Dedifferentiated amniotic fluid mesenchymal stem cell (primary cell): ENCODE results near the gene TTYH3.
"Not testable (repeated sequence)": the region's sequence is repeated elsewhere in the genome, so short reads cannot be mapped to it uniquely, and the experiment has no call there.

ENCODE experiments used
- DNase-seq: peaks from one replicate; pipeline ENCODE4 v3.0.0-alpha.2; 2016; ENCODE audit errors: extremely low spot score

TTYH3 gene, protein sequence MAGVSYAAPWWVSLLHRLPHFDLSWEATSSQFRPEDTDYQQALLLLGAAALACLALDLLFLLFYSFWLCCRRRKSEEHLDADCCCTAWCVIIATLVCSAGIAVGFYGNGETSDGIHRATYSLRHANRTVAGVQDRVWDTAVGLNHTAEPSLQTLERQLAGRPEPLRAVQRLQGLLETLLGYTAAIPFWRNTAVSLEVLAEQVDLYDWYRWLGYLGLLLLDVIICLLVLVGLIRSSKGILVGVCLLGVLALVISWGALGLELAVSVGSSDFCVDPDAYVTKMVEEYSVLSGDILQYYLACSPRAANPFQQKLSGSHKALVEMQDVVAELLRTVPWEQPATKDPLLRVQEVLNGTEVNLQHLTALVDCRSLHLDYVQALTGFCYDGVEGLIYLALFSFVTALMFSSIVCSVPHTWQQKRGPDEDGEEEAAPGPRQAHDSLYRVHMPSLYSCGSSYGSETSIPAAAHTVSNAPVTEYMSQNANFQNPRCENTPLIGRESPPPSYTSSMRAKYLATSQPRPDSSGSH

DNA sequence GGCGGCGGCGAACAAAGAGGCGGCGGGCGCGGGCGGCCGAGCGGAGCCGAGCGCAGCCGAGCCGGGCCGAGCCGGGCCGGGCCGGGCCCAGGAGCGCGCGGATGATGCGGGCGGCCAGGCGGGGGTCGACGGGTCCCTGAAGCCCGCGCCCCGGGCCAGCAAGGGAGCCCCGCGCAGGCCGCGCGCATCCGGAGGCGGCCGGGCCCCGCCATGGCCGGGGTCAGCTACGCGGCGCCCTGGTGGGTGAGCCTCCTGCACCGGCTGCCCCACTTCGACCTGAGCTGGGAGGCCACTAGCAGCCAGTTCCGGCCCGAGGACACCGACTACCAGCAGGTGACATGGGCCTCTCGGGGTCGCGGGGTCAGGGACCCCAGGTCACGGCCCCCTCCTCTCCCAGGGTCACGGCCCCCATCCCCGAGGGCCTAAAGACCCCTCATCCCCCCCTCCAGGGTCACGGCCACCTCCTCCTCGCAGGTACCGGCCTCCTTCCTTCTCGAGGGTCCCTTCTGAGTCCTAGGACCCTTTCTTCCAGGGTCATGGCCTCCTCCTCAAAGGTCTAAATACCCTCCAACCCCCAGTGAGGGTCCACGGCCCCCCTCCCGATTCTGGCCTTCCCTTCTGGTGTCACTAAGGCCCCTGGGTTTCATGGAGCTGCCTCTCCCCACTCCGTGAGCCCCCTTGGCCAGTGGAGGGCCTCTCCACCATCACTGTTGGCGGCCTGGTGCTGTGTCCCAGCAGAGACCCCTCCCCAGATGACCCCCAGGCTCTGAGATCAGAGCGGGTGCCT lies at the start of gene TTYH3:
TSS of gene TTYH3 (plus strand) at position 41 of the 787 bp plus-strand sequence. CDS start at position 211, 170 bp downstream.
- no peak for DNase-seq

DNA sequence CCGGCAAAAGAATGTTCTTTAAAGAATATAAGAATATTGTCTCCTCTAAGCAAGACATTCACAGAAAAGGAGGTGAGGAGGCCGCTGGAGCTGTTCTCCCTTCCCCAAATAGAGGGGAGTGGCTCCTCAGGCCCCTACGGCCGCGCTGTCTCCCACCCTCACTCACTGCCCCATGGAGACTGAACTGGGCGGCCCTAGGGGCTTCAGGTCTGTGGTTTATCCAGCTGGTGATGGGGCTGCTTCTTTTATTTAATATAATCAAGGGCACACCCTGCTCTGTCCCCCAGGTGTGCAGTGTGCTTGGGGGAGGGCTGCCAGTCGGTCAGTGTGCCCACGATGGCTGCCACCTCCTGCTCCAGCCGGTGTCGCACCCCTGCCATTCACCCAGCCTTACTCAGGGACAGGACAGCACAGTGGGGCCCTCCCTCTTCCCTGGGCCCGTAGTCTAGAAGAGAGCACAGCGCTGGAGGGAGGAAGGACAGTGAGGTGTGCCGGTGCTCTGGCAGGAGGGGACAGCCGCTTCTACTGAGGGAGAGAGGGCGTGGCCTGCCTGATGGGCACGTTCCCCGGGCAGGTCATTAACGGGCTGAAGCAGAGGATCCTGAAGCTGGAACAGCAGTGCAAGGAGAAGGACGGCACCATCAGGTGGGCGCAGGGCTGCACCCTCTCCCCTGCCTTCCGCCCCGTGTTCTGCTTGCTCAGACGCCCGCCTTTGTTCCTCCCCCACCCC lies 49.6 kb upstream of the TTYH3 start:
- DNase-seq, result no peak

DNA sequence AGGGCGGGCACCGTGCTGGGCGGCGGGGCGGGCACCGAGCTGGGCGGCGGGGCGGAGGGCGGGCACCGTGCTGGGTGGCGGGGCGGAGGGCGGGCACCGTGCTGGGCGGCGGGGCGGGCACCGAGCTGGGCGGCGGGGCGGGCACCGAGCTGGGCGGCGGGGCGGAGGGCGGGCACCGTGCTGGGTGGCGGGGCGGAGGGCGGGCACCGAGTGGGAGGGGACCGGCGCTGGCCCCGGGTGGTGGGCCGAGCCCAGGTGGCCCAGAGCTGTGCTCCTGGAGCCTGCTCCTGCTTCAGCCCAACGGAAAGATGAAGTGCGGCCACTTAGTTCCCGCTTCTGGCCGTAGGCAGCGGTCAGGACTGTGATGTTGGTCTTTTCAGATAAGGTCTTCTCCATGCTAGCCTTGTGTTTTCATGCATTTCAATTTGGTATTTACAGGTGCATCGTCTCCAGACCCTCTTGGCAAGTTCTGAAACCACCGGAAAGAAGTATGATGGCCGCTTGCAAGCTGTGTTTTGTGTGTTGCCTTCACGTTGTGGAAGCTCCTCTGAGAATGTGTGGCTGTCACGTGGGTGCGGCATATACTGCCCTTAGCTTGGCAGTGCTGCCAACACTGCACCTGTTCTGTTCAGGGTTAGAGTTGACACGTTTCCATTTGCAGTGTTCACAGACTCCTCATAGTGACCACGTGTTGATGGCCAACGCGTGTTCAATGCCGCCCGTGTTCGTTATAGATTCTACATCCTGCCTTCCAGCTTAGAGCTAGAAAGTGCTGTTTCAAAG lies 47.8 kb upstream of the TTYH3 start:
- no peak for DNase-seq

DNA sequence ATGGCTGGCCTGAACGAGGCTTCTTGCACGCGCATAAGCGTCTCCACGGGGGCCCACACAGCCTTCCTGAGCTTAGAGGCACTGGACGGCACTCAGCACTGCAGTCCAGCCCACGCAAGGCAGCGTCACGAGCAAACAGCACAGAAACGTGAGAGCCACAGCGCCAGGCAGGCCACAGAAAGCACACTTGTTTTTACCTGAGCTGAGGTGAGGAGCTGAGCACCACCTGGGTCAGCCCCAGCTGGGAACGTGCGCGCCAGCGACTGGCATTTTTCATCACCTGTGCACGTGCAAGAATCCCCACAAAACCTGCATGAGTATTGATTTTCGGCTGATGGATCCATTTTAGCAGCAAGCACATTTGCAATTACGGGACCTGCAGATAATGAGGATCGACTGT lies 46.3 kb upstream of the TTYH3 start:
- DNase-seq, result no peak

DNA sequence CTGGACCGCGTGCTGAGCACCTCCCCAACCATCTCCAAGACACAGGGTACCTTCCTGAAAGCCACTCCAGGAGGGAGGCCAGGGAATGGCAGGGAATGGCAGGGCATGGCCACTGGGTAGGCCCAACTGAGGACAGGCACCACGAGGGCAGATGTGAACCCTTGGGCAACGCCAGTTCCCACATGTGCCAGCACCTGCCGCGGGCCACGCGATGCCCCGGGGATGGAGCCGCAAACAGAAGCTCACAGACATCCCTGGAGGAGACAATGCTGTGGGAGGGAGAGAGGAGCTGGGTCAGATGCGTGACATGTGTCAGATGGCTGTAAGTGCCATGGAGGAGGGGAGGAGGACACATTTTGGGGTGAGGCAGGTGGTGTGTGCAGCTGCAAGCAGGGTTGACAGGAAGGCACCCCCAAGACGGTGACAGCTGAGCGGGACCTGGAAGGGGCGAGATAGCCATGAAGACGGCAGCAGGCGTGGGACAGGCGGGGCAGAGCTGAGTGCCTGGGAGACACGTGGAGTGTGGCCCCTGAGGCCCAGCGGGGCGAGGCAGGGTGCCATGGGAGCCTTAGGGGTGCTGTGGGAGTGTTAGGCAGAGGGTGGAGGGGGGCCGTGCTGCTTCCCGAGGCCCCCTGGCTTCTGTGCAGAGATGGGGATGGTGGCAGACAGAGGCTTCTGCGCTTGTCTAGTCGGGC lies 45.3 kb upstream of the TTYH3 start:
- no peak for DNase-seq

DNA sequence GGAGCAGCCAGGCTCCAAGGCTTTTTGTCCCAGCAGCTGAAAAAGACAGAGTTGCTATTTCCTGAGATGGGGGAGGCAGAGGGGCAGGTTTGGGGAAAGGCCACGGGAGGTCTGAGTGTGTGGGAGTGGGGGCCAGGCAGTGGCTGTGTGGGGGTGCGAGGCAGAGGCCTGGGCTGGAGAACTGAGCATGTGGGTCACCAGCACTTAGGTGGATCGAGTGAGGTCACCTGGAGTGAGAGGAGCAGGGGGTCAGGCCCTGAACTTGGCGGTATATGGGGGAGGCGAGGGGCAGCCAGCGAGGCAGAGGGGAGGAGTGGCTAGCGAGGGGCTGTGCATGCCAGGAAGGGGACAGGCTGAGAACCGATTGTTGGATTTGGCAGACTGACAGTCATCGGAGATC lies 44.7 kb upstream of the TTYH3 start:
- DNase-seq, result no peak

DNA sequence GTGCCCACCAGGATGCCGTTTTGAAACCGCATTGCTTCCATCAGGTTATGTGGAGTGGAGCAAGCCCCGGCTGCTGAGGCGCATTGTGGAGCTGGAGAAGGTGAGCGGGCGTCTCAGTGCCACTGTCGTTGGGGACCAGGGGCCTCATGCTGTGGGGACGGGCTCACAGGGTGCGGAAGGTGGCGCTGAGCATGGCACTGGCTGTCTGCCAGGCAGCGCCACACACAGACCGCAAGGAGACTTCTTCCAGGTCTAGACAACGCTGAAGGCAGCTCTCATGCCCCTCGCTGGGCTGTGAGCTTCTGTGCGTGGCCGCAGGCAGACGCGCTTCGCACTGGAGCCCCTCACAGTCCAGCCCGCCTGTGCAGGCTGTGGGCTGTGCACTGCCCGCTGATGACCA lies 44.0 kb upstream of the TTYH3 start:
- no peak for DNase-seq

DNA sequence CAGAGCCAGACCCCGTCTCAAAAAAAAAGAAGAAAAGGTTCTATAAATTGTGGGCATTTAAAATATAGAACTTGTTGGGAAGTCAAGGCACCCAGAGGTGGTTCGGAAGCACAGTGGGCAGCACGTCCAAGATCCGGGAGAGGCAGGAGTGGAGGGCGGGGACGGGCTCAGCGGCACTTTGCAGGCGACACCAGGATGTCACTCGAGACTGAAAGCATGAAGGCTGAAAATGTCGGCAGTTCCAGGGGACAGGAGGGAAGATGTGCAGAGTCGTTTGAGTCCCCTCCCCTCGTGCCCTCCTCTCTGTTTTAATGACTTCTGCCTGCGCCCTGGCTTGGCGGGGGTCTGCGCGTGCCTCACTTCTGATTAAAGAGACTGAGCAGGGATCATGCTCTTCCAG lies 42.4 kb upstream of the TTYH3 start:
- DNase-seq, result no peak

DNA sequence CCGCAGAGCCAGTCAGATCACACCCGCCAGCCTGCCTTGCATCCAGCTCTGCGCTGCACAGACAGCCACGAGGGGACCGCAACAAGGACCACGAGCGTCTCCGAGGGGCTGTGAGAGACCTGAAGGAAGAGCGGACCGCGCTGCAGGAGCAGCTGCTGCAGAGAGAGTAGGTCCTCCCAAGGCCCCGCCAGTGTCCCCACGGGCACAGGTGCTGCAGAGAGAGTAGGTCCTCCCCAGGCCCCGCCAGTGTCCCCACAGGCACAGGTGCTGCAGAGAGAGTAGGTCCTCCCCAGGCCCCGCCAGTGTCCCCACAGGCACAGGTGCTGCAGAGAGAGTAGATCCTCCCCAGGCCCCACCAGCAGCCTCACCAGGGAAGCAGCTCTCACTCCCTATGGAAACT lies 41.8 kb upstream of the TTYH3 start:
- DNase-seq, result not testable (repeated sequence)

DNA sequence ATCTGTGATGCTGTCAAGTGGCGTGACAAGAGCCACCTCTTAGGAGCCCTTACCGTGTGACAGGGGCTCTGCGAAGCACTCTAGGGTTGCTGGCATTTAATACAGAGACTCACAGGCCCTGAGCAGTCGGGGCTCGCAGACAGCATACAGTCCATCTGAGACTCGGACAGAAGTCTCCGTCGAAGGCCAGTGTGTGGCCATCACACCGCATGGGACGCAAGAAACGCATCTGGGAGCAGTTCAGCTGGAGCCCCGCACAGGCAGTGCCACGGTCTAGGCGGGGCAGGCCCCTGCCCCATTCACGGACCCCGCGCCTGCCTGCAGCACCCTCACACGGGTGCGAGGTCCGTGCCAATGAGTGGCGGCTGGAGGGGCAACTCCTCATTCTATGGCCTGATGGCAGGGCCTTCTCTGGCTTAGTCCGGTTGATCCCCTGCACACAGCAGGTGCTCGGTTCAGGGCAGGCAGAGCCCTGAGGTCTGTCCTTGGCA lies 39.4 kb upstream of the TTYH3 start:
- DNase-seq, result no peak

DNA sequence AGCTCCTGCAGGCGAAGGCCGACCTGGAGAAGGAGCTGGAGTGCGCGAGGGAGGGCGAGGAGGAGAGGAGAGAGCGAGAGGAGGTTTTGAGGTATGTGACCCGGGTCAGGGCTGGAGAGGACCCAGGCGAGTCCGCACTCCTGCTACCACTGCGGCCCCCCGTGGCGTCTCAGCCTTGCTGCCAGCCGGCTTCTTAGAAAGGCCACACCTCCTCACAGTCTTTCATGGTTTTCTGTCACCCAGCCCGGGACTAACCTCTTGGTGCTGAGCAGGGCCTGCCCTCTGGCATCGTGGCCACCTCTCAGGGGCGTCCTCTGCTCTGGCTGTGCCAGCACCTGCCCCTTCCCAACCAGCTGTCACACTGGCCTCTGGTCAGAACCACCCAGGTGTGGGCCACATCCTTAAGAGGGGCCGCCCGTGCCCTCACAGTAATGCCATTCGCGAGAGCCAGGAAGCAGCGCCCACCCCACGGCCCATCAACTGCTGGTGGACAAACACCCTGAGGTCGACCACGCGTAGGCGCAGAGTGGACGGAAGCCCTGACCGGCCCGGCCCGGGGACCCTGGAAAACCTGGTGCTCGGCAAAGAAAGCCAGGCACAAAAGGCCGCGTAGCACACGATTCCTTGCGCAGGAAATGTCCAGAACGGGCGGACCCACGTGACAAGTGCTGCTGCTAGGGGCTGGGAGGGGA lies 38.6 kb upstream of the TTYH3 start:
- no peak for DNase-seq

DNA sequence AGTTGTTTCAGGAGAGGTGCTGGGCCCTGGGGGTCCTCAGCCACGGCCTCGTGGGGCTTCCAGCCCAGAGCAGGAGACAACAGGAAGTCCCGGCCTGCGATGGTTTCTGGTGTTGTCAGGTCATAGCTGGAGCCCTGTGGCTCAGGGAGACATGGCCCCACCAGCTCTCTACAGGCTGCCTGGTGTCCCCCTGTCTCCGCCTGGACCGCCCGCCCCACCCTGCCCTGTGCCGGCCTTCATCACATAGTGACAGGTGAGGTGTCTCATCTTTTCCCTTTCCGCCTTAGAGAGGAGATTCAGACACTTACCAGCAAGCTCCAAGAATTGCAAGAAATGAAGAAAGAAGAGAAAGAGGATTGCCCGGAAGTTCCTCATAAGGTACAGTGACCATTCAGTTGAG lies 37.2 kb upstream of the TTYH3 start:
- DNase-seq, result no peak

DNA sequence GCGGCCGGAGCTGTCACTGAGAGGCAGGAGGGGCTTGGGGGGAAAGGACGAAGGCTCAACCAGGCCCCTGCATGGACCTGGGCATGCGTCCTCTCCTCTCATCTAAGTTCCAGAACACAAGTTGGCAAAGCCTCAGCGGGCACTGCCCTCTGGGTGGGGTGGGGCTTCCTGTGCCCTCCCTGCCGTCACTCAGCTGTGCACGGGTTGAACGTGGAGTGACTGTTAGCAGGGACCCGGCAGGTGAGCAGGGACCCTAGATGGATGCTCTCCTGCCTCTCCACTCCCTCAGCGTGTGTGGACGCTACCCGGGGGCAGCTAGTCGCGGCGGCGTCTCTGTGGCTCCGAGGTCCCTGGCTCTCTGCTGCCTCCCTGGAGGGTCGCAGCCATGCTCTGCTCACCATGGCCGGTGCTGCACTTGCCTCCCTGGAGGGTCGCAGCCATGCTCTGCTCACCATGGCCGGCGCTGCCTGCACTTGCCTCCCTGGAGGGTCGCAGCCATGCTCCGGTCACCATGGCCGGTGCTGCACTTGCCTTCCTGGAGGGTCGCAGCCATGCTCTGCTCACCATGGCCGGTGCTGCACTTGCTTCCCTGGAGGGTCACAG lies 36.4 kb upstream of the TTYH3 start:
- DNase-seq, result no peak

DNA sequence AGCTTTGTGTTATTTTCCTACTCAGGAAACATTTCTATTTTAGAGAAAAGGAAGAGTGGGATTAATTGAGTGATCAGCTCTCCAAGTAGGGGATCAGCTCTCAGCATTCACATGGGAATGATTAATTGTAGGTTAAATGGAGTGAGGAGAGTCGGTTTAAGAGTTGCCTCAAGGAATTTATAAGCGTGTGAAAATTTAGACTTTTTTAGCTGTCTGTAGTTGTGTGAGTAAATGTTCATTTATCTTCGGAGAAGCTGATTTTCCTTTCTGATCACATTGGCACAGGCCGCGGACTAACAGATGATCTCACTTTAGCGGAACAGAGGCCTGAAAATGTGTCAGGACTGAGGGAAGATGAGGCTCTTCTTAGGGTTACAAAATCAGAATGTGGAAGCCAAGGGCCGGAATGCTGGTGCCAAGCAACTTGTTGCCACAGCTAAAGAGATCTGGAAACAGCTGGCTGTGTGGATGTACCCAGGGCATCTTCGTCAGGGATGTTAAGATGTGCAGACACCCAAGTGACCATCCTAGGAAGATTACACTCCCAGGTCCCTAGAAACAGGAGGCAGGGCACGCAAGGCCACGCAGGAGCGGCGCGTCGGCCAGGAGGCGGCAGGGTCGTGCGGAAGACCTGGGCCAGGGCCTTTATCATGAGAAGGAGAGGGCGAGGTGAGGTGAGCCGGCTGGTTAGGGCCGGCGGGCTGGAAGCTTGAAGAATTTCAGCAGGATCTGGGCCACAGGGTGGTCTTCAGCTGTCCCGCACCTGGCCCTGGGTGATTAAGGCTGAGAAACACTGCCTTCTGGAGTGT lies 35.1 kb upstream of the TTYH3 start:
- DNase-seq, result no peak

DNA sequence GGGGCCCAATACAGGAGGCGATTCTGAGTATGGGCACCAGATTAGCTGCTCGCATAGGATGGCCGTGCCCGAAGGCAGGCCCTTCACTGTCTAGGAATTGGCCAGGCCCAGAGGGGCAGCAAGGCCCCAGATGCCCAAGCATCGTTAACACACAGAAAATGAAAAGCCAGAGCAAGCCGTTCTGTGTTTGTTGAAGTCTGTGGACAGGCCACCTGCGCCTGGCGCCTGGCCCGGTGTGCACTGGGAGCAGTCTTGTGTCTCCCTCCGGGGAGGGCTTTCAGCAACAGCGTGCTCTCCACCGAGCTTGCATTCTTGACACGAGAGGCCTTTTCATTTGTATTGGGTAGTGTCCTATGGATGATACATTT lies 34.5 kb upstream of the TTYH3 start:
- no peak for DNase-seq

DNA sequence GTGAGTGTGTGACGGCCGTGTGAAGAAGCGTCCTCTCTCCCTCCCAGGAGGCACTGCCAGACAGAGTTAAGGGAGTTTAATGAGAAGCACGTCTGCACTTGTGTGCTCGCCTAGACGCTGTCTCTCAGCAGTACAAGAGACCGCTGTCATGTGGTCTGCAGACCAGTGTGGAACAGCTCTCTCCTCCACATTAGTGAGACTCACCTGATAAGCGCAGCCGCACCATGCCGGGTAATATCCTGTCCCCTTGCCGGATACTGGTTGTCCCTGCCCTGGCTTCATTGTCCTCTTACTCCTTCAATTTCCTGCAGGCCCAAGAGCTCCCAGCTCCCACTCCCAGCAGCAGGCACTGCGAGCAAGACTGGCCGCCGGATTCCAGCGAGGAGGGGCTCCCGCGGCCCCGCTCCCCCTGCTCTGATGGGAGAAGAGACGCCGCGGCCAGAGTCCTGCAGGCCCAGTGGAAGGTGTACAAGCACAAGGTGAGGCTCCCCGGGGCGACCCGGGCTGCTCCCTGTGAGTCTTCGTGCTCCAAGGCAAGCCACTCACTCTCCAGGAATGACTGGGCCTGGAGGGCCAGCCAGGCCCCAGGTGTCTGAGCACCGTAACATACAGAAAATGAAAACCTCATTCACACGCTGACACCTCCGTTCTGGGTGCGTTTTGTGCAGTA lies 33.5 kb upstream of the TTYH3 start:
- DNase-seq, result no peak

DNA sequence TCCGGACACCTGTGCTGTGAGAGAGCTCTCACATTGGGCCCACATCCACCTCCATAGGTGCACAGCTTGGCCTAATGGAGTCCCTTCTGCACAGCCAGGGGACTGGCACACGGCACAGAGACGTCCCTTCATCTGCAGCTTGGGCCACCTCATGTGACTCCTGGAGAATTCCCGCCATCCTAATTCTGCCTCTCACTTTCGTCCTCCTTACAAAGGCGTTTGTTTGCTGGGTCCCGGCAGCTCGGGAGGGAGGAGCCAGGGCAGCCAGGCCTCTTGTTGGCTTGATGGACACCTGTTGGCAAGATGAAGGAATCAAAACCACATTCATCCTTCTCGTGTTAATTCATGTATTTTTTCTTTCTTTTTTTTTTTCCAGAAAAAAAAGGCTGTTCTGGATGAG lies 30.7 kb upstream of the TTYH3 start:
- no peak for DNase-seq

DNA sequence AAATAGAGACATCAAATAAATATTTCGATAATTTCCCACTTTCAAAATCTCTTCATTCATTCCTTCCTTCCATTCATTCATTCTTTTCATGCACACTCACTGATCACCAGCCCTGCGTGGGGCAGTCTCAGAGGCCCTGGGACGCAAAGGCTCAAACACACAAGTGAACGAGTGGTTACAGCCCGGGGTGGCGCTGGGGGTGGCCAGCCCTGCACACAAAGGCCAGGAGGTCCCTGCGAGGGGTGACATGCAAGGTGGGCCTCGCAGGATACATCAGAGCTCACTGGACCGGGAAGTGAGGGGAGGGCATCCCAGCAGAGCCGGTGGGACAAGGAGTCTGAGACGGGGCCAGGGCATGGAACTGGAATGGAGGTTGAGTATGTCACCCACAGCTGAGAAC lies 29.9 kb upstream of the TTYH3 start:
- DNase-seq, result no peak
